Measurements from ENCODE around the gene RAB38. TPM values are rescaled to one million over a fixed set of nuclear protein-coding genes. Genes with fewer than 3 reads are reported as not detected.

The RAB38 gene
- total RNA-seq, 1 experiment from 2014 or later: 0.46 TPM

DNA sequence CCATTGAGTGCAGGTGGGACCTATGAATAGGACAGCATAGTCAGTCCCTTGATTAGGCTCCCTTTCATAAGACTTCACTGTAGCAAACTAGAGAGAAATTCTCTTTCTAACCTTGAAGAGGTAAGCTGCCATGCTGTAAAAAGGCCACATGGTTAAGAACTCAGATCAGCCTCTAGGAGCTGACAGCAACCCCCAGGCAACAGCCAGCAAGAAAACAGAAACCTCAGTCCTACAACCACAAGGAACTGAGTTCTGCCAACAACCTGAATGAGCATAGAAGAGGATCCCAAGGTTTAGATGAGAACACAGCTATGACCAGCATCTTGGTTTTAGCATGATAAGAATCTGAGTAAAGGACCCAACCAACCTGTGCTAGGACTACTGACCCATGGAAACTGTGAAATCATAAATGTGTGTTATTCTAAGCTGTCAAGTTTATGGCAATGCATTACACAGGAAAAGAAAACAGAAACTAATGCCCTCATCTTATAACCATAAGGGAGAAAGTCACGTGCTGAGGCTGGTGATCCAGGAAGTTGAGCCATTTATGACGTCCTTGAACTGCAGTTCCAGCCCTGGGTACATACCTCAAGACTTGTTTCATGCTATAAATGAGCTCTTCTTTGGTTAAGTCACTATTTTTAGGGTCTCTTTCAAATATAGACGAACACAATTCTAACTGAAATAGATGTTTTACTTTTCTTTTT is 43.3 kb downstream of the RAB38 start:
- DNase-seq: no peak
- H3K36me3 ChIP-seq: no peaks in the 10 kb centered on the region
- no peaks in the 10 kb centered on the region for H3K27me3 ChIP-seq

DNA sequence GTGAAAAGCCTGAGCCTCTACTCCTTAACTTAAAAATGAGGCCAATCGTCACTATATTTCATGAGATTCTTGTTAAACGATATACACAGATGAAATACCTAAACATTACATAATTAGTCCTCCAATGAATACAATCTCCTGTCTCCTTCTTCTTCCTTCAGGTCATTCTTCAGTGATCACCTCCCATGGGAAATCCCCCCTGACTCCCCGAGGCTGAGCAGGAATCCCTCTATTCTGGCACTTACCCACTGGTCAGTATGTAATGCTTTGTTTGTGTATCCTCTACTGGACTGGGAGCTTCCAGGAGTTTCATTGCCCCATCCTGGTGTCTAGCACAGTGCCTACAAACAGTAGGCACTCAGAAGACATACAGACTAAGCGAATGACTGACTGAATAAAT is 52.3 kb downstream of the RAB38 start:
- H3K4me3 ChIP-seq: no peak overlapping the region
- DNase-seq: no peak
- H3K9me3 ChIP-seq: no peaks in the 10 kb centered on the region
- H3K36me3 ChIP-seq: no peaks in the 10 kb centered on the region
- no peaks in the 10 kb centered on the region for H3K27me3 ChIP-seq

More for the DNA sequence above, 43.3 kb downstream of the RAB38 start:
- Histone ChIP-seq H3K9me3 (no peaks in the 10 kb centered on the region), H3K4me3 (no peak overlapping the region)

DNA sequence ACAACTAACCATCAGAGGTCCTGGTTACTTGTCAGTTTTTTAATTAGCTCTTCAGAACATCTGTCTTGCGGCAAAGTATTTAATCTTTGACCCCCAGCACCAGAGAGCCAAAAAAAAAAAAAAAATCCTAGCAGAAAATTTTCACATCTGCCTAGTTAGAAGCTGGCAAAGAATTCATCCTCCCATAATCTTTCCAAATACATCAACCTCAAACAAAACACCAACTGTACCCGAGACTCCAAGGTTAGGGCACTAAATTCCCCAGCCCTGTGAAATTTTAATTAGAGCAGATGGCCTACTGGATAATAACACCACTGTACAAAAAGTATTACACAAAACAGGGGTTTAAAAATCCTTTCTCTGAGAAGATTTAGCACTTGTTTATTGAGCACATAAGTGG is 55.7 kb downstream of the RAB38 start:
- Histone ChIP-seq H3K4me3 (no peak overlapping the region), H3K36me3 (no peaks in the 10 kb centered on the region), H3K27me3 (no peaks in the 10 kb centered on the region), H3K9me3 (no peaks in the 10 kb centered on the region)
- DNase-seq: no peak

DNA sequence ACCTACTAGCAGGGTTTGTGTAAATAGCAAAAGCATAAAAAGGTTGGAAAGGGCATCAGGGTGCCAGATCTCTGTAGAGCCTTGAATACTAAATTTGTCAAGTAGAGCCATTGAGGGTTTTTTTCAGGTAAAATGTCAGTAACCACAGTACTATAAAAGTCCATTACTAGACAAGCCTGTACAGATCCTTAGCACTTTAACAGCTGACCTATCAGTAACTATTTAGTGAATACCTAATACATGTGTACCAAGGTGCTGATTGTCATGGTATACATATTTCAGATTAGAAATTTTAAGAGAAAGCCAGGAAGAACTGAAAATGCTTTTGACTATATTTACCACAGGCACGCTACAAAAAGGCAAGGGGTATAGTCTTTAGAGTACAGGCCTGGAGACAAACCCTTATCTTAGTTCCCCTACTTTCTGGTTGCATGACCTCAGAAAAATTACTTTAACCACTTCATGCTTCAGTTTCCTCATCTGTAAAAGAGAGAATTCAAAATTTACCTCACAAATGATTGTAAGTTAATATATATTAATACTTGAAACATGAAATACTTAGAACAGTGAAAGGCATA is 57.9 kb downstream of the RAB38 start:
- Histone ChIP-seq H3K9me3 (no peaks in the 10 kb centered on the region), H3K4me3 (no peak overlapping the region), H3K36me3 (no peaks in the 10 kb centered on the region), H3K27me3 (no peaks in the 10 kb centered on the region)
- no peak for DNase-seq

DNA sequence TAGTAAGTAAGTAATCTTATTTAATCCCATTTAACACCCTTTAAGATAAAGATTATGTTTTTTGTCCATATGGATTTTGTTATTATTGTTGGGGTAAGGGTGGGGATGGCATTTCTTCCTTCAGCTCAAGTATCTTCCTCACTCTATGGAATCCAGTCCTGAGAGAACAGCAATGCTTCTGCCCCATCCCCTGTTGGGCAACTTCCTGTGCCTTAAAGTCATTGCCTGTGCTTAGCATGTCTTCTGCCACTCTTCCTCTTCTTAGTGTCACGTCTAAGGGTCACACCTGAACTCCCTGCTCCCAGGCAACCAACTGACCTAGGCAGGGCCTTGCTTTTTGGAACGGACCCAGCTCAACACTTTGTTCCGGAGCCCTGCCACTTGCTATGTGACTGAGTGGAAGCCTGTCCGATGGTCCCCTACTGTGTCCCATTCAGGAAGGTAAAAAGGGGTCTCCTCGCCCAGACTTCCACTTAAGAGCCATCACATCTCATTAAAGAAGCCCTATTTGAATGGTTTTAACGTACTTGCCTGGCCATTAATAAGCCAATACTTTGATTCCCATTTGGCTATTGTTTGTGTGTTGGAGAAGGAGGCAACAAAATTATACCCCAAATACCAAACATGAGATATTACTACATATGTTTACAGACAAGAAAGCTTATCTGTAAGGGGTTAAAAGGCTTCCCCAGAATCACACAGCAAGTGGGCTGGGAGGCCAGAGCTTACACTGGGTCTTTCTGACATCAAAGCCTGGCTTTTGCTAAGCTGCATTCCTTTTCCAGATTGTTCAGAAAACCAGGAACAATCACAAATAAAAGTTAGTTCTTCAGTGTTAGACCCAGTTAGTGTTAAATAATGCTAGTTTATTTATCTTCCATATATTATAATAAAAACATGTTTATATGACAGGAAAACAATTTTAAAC is 59.2 kb downstream of the RAB38 start:
- Histone ChIP-seq H3K9me3 (no peaks in the 10 kb centered on the region), H3K36me3 (no peaks in the 10 kb centered on the region), H3K27me3 (no peaks in the 10 kb centered on the region), H3K4me3 (no peak overlapping the region)
- no peak for DNase-seq

DNA sequence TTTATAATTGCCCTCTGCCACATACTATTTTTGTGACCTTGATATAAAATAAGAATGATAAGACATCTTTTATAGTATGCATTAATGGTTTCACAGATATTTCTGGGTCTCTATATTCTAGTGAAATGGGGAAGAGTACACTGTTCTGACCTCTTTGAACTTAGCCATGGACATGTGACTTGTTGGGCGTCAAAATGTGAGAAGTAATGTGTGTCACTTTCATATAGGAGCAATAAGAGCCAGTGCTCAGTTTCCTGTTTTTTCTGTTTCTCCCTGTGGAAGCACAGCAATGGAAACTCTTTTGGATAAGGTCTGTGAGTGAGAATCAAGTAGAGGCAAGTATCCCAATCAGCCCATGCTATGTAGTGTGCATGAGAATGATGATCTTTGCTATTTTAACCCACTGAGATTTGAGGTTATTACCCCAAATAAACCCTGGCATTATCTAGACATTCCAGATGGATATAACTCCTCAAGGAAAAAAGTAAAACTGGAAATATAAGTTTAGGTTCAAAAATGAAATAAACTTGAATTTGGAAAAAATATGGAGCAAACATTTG is 60.7 kb downstream of the RAB38 start:
- Histone ChIP-seq H3K9me3 (no peaks in the 10 kb centered on the region), H3K36me3 (no peaks in the 10 kb centered on the region), H3K27me3 (no peaks in the 10 kb centered on the region), H3K4me3 (no peak overlapping the region)
- DNase-seq: no peak

DNA sequence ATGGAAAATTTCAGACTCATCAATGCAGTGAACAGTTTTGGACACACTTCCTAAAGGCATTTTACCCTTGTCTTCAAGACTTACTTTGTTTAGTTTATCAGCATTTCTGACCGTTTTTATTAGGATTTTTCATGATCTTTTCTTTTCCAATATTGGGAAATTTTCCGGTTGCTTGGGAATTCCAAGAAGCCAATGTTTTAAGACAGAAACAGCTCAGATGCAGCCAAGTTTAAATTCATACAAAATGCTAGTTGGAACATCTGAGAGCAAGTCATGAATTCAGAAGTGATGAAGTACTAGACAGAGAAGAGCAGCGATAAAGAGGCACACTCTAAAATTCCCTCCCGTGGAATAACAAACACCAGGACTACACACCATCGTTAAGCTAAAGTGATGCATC is 68.6 kb downstream of the RAB38 start:
- Histone ChIP-seq H3K27me3 (no peaks in the 10 kb centered on the region), H3K4me3 (no peak overlapping the region), H3K9me3 (no peaks in the 10 kb centered on the region), H3K36me3 (no peaks in the 10 kb centered on the region)
- DNase-seq: no peak

DNA sequence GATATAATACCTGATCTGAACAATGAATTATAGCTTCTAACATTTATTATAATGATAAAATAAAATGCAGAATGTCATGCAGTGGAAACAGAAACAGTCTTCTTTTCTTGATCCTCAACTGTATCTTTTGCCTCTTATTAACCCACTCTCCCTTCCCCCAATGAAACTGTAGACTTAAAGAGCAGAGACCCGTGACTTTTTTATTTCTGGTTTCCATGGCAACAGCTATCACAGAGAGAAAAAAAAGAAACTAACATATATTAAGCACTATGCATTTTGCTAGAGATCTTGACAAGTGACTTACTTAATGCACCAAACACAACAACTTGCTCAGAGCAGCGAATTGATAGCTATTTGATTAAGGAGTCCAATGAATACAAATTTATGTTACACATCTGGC is 69.3 kb downstream of the RAB38 start:
- H3K4me3 ChIP-seq: no peak overlapping the region
- H3K9me3 ChIP-seq: no peaks in the 10 kb centered on the region
- no peaks in the 10 kb centered on the region for H3K27me3 ChIP-seq
- DNase-seq: no peak
- no peaks in the 10 kb centered on the region for H3K36me3 ChIP-seq

DNA sequence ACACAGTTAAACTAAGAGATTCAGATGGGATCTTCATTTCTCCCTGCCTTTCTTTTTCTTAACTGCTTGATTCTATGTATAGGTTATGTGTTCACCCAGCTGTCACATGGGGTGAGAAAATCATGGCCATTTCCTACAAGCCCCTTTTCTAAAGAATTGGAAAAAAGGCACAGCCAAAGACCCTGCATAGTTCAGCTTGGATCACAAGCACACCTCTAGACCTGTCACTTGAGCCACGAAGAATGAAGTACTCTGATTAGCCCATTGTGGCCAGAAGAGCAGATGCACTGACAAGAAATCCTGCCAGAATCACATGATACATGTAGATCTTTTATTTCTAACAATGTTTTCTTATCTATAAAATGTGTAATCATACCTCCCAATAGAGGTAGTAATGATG is 69.7 kb downstream of the RAB38 start:
- DNase-seq: no peak
- Histone ChIP-seq H3K27me3 (no peaks in the 10 kb centered on the region), H3K9me3 (no peaks in the 10 kb centered on the region), H3K4me3 (no peak overlapping the region), H3K36me3 (no peaks in the 10 kb centered on the region)

DNA sequence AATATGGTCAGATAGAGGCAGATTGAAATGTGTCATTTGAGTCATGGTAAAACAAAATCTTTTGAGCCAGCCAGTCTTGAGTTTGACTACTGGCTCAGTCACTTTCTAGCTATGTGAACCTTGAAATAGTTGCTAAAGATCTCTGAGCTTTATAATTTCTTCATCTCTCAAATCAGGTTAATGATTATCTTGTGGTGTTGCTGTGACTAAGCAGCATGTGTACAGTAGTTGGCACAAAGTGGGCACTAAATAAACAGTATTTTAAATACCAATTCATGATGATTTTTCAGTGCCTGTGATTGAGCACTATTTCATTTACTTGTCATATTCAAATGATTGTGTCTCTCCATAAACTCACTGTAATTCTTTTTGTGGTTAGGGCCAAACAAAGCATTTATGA is 70.8 kb downstream of the RAB38 start:
- no peak for DNase-seq
- Histone ChIP-seq H3K4me3 (no peak overlapping the region), H3K9me3 (no peaks in the 10 kb centered on the region), H3K27me3 (no peaks in the 10 kb centered on the region), H3K36me3 (no peaks in the 10 kb centered on the region)

DNA sequence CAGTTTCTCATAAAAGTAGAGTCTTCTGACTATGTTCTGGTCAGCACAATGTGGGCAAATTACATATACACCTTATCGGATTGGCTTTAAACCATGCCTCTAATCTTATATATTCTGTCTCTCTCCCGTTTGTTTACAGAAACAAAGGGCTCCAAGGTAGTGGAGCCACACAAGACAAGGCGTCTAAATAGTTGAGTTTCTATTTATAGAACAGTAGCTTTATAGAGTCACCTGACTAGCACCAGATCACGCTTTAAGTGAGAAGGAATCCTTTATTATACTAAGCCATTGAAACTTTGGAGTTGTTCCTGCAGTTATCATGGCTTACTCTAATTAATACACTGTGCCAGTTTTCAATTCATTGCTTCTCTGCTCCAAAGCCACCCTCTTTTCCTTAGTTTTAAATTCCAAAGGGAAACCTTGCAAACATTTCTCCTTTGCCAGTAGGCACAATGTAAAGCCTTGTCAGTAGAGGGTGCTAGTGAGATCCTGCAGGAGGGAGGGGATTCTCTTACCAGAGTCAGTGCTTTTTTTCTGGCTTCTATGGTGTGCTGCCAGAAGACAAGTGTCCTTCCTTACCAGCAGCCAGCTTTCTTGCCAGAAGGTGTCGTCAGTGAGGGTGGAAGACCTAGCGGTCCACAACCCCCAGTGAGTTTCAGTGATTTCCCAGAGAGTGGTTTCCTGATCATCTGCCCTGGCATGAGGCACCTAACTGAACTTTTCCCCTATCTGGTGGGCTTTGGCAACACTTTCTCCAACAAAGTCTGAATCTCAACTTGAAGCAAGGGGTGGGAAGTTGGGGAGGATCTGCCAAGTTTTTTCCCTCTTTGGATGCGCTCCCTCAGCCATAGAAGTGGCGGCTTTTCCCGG is 71.7 kb downstream of the RAB38 start:
- Histone ChIP-seq H3K4me3 (no peak overlapping the region), H3K27me3 (no peaks in the 10 kb centered on the region), H3K36me3 (no peaks in the 10 kb centered on the region), H3K9me3 (no peaks in the 10 kb centered on the region)
- DNase-seq: peak; percentile 69

DNA sequence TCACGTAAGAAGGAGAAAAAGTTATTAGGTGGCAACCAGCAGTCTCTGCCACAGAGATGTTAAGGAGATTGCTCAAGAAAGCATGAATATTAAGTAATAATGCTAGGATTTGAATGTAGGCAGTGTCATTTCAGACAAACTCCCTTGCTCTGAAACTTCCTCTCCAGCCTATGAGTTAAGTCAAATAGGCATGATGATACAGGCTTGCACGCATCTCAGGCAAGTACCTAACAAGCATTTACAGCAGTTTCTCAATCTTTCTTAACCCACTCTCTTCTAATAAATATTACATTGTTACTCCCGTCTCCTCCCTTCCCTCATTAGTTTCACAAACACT is 72.7 kb downstream of the RAB38 start:
- no peak for DNase-seq
- Histone ChIP-seq H3K27me3 (no peaks in the 10 kb centered on the region), H3K9me3 (no peaks in the 10 kb centered on the region), H3K4me3 (no peak overlapping the region), H3K36me3 (no peaks in the 10 kb centered on the region)

DNA sequence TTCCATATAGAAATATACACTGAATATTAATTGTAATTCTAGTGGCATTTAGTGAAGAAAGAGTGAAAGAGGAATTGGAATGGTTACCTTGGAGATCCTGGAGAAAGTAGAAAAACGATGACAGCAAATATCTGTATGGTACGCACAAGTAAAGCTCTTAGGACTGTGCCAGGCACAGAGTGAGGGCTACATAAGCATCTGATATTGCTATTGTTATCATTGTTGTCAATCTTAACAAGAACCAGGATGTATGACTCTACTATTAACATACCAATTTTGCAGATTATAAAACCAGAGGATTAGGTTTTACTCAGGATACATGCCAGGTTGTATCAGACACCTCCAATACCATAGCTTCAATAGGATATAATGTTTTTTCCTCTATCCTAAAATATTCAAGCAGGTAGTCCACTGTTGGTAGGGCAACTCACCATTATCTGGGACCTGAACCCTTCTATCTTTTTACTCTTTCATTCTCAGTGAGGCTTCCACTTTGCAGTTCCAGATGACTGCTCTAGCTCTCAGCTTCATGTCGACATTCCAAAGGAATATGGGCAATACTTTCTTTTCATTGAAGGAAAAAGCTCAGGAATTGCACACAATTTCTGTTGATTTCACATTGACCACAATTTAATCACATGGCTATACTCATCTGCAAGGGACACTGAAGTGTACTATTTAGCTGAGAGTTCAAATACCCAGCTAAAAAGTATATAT is 73.2 kb downstream of the RAB38 start:
- Histone ChIP-seq H3K9me3 (no peaks in the 10 kb centered on the region), H3K27me3 (no peaks in the 10 kb centered on the region), H3K4me3 (no peak overlapping the region), H3K36me3 (no peaks in the 10 kb centered on the region)
- no peak for DNase-seq

DNA sequence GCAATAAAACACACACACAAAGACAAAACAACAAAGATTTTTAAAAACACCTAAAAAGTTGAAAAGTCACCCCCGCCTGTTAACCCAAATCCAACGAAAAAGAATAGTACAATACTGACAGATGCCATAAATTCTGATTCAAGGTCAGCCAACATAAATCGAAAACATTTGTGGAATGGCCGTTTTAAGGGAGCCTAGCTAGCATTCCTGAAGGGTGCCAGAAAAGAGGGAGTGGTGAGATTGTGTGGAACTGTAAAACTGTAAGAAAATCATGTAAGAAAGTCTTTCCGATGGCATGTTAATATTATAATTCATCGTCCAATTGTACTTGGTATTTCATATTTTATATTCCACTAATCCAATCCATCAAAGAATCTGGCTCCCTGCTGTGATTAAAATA is 75.1 kb downstream of the RAB38 start:
- no peak for DNase-seq

DNA sequence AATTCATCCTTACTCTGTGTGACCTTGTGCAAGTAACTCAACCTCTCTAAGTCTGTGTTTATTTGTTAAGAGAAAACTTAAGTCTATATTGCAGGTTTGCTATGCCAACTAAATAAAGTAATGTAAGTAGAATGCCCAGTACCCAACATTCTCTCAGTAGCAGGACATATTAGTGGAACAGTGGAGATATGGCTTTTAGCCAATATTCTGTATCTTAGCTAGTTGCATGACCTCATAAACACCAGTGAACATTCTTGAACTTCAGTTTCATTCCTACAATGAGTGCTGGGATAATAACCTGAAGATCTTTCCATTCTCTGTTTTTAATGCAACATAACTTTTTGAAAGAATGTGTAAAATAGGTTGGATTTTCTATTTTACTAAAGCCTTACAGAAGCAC is 77.0 kb downstream of the RAB38 start:
- H3K9me3 ChIP-seq: no peaks in the 10 kb centered on the region
- no peak overlapping the region for H3K4me3 ChIP-seq
- H3K36me3 ChIP-seq: no peaks in the 10 kb centered on the region
- DNase-seq: no peak
- H3K27me3 ChIP-seq: no peaks in the 10 kb centered on the region

More for the DNA sequence above, 75.1 kb downstream of the RAB38 start:
- H3K4me3 ChIP-seq: no peak overlapping the region
- H3K36me3 ChIP-seq: no peaks in the 10 kb centered on the region
- no peaks in the 10 kb centered on the region for H3K9me3 ChIP-seq
- no peaks in the 10 kb centered on the region for H3K27me3 ChIP-seq

DNA sequence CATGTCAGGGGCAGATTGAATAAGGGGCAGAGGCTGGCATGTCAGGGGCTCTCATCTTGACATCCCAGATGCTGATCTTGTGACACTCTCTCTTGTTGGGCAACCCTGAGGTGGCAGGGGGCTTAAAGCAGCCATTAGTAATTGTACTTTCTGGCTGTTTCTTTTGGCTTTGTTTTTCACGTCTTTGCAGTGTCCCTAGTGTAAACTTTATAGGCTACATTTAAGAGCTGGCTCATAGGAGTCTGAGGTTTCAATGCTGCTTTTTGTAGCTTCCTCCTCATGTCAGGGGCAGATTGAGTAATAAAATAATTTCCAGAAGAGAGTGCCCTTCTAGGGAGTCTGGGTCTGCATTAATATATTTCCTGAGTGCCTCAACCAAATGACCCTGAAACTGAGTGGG is 86.1 kb downstream of the RAB38 start:
- H3K4me3 ChIP-seq: no peak overlapping the region
- DNase-seq: no peak
- H3K9me3 ChIP-seq: no peaks in the 10 kb centered on the region

More for the DNA sequence above, 86.1 kb downstream of the RAB38 start:
- Histone ChIP-seq H3K27me3 (no peaks in the 10 kb centered on the region), H3K36me3 (no peaks in the 10 kb centered on the region)

Data from MG63 (cell line).